ENCODE measurements around the gene MYT1.
"Not testable (repeated sequence)": the region's sequence is repeated elsewhere in the genome, so short reads cannot be mapped to it uniquely, and the experiment has no call there.

The MYT1 gene

DNA sequence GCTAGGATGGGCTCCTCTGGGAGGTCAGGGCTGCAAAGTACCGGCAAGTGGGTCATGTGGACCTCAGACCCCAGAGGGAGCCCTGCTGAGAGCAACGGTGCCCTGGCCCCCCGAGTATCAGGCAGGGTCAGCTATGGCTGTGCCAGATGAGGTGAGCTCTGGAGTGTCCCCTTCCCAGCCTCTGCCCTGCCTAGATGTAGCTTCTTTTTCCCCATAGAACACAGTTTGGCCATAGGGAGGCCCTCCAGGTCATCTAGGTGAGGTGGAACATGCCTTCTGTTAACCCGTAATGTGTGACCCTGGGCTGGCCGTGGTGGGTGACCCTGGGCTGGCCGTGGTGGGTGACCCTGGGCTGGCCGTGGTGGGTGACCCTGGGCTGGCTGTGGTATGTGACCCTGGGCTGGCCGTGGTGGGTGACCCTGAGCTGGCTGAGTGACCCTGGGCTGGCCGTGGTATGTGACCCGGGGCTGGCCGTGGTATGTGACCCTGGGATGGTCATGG is 70.1 kb downstream of the MYT1 start:
- DNase-seq (ENCODE audit: low spot score), result no peak

DNA sequence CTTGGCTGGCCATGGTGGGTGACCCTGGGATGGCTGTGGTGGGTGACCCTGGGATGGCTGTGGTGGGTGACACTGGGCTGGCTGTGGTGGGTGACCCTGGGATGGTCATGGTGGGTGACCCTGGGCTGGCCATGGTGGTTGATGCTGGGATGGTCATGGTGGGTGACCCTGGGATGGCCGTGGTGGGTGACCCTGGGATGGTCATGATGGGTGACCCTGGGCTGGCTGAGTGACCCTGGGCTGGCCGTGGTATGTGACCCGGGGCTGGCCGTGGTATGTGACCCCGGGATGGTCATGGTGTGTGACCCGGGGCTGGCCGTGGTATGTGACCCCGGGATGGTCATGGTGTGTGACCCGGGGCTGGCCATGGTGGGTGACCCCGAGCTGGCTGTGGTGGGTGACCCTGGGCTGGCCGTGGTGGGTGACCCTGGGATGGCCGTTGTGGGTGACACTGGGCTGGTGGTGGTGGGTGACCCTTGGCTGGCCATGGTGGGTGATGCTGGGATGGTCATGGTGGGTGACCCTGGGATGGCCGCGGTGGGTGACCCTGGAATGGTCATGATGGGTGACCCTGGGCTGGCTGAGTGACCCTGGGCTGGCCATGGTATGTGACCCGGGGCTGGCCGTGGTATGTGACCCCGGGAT is 70.8 kb downstream of the MYT1 start:
- not testable (repeated sequence) for DNase-seq (ENCODE audit: low spot score)

DNA sequence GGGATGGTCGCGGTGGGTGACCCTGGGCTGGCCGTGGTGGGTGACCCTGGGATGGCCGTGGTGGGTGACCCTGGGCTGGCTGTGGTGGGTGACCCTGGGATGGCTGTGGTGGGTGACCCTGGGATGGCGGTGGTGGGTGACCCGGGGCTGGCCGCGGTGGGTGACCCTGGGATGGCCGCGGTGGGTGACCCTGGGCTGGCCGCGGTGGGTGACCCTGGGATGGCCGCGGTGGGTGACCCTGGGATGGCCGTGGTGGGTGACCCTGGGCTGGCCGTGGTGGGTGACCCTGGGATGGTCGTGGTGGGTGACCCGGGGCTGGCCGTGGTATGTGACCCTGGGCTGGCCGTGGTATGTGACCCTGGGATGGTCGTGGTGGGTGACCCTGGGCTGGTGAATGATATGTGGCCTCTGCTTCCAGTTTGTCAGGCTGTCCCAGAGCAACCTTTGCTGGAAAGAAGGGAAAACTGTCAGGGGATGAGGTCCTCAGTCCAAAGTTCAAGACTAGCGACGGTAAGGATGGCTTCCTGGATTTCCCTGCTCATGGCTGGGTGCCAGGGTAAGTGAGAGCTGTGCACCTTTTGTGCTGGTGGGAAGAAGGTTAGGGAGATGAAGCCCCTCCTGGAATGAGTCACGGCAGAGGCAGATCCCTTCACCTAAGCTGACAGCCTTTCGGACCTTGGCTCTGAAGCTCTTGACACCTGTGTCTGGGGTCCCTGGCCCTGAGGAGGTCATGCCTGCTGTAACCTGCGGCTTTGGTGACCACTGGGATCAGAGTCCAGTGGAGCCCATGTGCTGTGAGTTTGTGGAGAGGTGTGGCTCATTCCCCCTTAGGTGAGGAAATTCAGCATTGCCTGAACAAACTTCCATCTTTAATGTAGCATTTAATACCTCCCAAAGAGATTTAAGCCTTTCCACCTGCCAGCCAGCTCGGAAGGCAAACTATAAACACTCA is 72.2 kb downstream of the MYT1 start:
- DNase-seq (ENCODE audit: low spot score), result no peak

DNA sequence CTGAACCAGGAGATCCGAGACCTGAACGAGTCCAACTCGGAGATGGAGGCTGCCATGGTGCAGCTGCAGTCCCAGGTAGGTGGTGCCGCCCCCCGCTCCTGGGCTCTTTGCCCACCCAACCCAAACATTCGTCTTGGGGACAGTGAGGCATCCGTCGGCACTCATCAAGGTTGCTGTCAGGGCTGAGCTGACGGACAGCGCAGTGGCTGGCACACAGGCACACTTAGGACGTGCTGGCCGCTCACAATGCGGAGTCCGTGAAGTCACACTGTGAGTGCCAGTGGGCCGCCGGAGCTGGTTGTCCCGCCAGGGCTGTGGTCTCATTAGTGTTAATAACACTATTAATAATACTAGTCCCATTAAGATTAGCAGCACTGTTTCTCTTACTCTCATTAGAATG is 73.1 kb downstream of the MYT1 start:
- no peak for DNase-seq (ENCODE audit: low spot score)

DNA sequence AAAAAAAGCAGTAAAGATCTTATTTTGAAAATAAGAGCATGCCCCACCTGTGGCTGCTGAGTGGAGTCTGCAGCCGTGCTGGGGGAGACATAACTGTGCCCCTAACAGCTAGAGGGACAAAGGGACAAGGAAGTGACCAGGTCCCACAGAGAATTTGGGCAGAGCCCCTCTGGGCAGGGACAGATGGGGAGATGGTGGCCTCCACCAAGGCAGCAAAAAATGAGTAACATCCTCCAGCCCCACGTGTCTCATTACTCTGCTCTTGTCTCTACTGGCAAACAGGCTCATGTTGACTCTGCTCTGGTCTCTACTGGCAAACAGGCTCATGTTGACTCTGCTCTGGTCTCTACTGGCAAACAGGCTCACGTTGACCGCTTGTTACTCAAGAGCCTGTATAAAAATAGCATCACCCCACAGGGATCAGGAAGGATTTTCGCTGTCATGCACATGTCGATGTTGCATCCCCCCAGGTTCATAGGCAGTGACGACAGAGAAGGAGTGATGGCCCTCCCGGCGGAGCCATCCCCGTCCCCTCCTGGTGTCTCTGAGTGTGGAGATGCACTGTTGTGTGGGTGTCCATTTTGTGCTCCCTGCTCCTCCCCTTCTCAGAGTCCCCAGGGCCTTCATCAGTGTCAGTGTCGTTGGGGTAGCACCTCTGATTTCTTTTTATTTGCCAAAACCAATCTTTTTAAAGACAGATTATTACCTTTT is 74.0 kb downstream of the MYT1 start:
- no peak for DNase-seq (ENCODE audit: low spot score)

DNA sequence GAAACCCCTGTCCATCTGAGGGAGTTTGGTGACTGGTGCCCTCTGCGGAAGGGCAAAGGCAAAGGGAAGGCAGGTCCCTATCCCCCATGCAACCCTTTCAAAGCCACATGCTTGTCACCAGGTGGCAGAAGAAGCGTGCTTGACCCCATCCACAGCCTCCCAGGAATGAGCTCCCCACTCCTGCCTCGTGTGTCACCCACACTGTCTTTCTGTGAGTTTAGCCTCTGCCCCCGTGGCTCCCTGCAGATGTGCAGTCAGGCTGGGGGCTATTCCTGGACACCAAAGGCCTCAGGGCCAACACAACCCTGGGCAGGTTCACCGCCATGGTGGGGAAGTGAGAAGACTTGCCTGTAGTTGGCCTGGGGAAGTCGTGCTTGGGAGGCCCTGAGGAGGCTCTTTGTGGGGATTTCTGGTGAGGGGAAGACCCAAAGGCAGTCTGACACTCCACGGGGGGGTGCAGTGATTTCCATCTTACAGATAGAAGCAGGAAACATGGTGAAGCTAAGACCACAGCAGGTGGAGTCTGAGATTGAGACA is 74.7 kb downstream of the MYT1 start:
- no peak for DNase-seq (ENCODE audit: low spot score)

DNA sequence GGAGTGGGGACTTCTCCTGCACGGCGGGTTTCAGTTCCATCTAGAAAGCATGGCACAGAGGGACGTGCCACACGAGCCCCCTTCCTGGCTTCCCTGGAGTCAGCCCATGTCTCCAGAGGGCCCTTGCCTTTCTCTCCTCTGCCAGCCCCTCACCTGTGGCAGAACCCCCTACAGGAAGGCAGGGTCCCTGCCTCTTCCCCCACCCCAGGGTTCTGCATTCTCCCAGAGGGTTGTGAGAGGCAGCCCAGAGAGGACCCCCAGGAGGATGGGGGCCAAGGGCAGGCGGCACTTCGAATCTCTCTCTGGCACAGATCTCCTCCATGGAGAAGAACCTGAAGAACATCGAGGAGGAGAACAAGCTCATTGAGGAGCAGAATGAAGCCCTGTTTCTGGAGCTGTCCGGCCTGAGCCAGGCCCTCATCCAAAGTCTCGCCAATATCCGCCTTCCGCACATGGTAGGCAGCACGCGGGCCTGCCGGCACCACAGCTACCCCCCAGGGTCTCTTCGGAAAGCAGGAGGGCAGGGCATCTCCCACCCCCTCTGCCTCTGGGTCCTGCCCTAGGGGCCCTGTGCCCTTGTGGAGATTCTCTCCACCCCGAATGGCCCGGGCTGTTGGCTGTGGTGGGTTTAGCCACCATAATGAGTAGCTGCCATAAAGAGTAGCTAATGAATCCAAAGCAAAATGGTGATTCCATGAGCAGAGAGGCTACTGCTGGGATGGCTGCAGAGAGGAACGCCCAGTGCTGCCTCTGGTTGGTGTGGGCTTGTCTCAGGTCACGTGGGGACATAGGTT is 75.4 kb downstream of the MYT1 start:
- DNase-seq (ENCODE audit: low spot score), result no peak

DNA sequence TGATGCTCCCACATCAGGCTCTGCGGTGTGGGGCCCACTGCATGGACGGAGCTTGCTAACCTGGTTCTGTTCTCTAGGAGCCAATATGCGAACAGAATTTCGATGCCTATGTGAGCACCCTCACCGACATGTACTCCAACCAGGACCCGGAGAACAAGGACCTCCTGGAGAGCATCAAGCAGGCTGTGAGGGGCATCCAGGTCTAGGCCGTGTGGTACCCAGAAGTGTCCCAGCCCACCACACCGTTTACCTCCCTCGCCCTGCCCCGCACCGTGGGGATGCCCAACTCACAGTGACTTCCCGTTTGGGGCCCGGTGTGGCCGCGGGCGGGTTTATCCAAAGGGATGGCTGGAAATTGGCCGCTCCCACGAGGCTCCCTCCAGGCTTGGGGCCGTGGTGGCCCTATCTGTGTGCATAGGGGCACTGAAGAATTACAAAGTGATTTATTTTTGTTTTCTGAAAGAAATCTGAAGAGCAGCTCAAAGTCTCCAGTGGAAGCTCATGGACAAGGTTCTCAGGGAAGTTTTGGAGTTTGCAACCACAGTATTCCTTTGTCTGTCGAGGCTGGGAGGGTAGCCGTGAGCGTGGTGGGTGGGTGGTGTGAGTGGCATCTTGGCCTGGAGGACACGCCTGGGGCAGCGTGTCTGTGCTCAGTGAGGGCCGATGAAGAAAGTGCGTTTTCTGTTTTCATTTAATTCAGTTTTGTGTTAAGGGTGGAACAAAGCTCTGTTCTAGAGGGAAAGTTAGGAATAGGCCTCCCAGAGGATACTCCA is 76.2 kb downstream of the MYT1 start:
- DNase-seq (ENCODE audit: low spot score), result no peak

DNA sequence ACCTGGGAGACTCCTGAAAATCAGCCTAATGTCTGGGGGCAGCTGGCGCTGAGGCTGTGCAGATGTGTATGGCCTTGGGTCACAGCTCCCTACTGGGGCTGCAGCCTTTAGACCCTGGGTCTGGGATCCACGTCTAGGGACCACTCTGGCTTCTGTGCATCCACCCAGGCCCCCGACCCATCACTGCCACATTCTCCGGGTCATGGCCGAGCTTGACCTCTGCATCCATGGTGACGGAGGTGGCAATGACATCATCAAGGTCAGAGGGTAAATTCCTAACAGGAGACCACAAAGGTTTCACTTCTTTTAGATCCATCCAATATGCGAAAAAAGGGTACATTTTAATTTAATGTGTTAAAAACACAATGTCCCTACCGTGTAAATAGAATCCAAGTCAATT is 76.8 kb downstream of the MYT1 start:
- DNase-seq (ENCODE audit: low spot score), result no peak

DNA sequence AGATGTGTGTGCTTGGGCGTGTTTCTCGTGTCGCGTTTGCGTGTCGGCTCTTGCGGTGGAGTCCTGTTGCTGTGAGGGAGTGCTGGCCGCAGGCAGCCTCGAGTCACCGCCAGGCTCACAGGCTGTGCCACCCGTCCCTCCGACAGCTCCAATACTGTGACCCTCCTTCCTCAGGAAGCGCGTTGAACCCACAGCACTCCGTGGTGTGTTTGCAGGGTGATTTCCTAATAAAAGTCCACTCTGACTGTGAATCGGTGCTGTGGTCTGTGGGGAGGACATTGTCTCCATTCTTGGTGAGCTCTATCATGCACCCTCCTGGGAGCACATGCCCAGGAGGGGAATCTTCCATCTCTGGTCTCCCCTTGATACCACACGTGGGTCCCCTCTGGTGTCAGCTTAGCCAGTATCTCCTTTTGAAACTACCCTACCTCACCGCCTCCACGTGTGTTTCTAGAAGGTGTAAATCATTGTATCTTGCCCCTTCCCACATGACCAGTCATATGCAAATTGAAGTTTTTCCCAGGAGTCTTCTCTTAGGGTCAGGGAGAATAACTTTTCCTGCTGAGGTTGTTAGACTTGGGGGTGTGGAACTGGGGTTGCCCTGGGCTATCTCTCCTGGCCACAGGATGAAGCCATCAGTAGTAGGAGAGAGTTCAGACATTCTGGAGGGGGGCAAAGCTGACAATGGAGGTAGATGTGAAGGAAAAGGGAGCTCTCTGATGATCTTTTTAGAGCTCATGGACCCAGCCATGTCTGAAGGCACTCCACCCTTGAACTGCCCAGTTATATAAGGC is 77.9 kb downstream of the MYT1 start:
- DNase-seq (ENCODE audit: low spot score), result no peak

DNA sequence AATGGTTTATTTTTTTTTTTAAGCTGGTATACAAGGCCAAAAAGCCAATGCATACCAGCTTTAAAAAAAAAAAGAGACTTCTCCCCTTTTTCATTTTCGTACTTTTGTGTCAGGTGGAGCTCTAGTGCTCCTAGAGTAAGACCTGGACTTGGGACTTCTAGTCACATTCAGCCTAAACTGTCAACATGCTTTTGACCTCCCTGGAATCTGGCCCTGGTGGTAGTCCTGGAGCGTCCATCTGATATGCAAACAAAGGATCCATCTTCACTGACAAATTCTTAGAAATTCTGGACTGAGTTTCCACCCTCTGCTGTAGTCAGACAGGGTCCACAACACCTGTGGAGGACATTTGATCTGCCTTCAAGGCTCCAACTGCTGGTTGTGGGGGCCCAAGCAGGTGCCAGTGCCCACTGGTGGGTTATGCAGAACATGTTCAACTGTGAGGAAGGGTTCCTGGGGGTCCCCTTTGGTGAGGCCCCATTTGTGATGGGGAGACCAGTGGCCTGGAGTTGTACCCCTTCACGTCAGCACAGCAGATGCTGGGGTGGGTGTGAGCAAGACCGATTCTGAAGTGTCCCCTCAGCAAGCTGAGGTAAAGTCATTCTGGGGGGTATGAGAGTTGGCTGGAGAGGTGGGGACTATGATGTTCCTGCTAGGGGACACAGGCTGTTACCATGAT is 78.7 kb downstream of the MYT1 start:
- no peak for DNase-seq (ENCODE audit: low spot score)

DNA sequence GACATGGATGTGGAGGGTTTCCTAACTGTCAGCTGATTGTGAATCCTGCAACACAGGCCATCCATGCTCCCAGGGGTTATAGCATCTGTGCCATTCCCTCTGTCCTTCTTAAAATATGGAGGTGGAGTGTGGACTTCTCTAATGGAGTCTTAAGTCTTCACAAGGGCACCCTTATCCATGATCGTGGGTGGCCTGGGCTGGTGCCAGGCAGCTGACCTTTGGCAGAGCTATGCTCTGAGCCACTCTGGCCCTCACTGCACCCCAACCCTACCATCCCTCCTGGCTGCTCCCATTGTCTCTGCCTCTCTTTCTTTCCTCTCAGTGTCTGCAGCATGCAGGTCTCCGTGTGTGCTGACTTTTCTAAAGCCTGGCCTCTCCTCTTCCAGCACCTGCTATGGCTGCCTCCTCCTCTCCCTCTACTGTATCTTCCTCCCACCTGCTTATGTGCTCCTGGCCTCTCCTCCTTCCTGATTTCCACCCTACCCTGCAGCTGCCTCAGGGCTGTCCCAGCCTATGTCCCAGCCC is 80.1 kb downstream of the MYT1 start:
- DNase-seq (ENCODE audit: low spot score), result no peak

DNA sequence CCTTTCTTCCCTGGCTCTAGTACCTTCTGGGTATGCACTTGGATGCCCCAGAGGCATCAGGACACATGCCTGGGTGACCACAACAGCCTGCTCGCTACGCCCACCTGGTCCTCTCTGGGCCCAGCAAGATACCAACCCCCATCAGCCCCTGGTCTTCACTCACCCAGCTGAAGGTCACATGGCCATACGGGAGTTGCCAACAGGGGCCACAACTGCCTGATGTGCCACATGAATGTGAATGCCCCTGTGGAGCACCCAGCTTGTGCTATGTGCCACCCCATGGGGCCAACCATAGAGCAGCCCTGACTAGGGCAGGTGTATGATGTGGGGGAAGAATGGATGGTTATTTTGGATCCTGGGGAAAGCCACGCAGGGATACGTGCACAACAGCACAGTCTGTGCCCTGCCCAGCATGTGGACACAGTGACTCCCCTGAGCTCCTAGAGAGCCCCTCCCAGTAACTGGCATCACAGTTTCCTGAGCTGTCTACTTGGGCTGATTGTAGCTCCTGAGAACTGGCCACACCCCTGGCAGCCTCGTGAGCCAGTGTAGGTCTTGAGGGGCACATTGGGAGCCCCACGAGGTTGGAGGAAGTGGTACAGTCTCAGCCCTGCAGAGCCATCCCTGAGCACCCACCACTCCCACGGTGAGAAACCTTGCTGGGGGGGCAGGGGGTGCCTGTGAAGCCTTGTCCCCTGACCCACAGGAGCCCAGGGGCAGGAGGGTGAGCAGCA is 80.8 kb downstream of the MYT1 start:
- DNase-seq (ENCODE audit: low spot score), result no peak

DNA sequence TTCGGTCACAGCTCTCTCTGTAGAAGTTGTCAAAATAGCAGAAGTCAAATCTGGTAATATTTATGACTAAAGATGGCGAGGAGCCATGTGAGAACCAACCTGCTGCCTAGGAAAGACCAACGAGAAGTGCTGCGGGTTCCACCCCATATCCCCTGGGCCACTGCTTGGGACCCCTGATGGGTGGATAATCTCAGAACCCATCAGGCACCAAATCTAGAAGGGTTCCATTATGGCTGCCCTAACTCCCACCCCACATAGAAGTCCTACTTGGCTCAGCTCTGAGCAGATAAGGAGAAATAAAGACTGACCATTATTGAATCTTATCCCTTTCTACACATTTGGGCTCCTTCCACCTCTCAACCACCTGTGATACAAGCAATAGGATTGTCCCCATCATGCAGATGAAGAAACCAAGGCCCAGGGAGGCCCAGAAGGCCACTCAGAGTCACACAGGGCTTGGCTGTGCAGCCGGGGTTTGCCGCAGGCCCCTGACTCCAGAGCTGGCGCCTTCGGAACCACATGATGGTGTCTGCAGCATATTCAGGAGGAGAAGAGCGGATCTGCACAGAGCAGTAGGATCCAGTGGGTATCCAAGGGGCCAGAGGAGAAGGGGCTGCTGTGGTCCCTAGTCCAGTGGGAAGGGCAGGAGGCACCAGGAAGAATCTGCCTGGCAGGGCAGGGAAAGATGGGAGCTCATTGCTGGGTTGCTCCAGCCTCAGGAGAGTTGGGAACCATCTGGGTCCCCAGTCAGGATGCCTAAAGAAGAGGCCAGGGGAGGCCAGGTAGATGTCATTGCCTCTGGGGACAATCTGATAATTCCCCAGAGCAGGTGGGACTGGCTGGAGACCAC is 81.7 kb downstream of the MYT1 start:
- DNase-seq (ENCODE audit: low spot score), result no peak

DNA sequence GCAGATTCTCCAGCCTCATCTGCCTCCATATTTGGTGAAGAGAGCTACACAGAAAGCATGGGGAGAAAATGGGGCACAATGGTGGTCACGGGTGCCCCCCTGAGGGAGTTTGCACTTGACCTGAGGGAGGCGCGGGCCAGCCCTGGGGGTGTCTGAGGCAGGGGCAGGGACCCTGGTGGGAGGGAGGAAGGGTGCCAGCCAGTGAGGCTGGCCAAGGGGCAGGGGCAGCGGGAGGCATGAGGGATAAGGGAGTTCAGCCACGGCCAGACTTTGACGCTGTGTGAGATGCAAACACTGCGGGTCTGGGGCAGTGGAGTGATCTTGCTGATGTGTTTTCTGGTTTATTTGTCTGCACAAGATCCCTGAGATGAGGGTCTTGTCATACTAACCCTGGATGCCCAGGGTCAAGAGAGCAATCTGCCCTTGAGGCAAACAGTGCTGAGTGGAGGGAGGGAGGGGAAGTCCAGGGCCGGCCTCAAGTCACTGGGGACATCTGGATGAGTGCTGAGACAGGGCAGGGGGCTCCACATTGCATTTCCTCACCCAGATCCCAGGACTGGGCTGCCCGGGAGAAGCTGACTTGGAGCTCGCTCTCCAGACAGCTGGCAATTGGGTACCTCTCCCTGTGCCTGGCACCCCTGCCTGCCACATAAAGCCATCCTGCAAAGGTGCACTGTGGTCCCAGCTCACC is 82.5 kb downstream of the MYT1 start:
- DNase-seq (ENCODE audit: low spot score), result no peak

DNA sequence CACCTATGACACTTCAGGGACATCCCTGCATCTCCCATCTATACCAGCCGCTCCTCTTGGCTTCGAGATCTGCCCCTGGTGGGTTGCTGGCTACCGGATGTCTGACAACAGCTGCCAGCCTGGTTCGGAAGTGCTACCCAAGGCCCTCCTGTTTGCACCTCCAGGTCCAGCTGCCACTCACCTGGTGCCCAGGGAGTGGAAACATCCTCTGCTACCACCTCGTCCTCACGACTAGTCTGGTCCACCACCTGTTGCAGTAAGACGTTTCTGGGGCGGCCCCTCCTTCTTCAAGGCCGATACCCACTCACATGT is 83.0 kb downstream of the MYT1 start:
- DNase-seq (ENCODE audit: low spot score), result no peak

Data from CD4-positive, alpha-beta T cell treated with Interleukin-15 for 4 hours (primary cell).